Kidney epithelial cell (primary cell): ENCODE results near the gene ABRAXAS1. TPM values are rescaled to one million over a fixed set of nuclear protein-coding genes. Genes with fewer than 3 reads are reported as not detected.

Experiments
- DNase-seq: peaks from one replicate; pipeline ENCODE4 v3.0.0-alpha.2; 2010; ENCODE audit warnings: low read depth
- H3K27me3 ChIP-seq: 2 replicates; pipeline ENCODE4 v1.6.0; 2011; ENCODE audit warnings: low read length; ENCODE audit not compliant: control insufficient read depth, insufficient read depth
- H3K36me3 ChIP-seq: 2 replicates; pipeline ENCODE4 v1.5.1; 2011; ENCODE audit warnings: low read length; ENCODE audit not compliant: control insufficient read depth, insufficient read depth
- H3K4me3 ChIP-seq: 2 replicates; pipeline ENCODE4 v1.5.1; 2011; ENCODE audit warnings: low read depth, mild to moderate bottlenecking, control low read depth, low read length
- total RNA-seq: library from RNA; depleted of rRNA; stranded (reverse); fragments of >200 nt; gene quantifications from 2 replicates; pipeline ENCODE4 v1.2.3, GENCODE V29; 2015
- TF ChIP-seq, protein P1 (sequence below): IDR thresholded peaks from 2 replicates; pipeline ENCODE4 v1.5.1; 2011; ENCODE audit warnings: mild to moderate bottlenecking, moderate library complexity, low read length, control low read depth, inconsistent platforms; ENCODE audit not compliant: insufficient read depth, poor library complexity, severe bottlenecking

ABRAXAS1 gene
- total RNA-seq, 1 donor from 2014 or later = 17.8 TPM

DNA sequence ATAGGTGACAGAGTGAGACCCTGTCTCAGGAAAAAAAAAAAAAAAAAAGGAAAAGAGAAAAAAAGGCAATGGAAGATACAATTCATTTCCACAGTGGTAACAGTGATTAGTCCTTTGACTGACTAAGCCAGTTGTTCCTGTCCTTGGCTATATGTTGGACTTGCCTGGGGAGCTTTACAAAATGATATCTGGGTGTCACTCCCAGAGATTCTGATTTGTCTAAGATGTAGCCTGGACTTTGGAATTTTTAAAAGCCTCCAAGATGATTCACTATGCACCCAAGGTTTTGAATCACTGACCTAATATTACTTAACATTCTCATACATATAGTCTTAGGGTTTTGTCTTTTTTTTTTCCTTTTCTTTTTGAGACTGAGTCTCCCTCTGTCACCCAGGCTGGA is 46.2 kb downstream of the ABRAXAS1 start:
- H3K36me3 ChIP-seq = no peaks in the 10 kb centered on the region
- H3K4me3 ChIP-seq = no peak overlapping the region
- no peaks in the 10 kb centered on the region for H3K27me3 ChIP-seq
- TF ChIP-seq, protein P1, sequence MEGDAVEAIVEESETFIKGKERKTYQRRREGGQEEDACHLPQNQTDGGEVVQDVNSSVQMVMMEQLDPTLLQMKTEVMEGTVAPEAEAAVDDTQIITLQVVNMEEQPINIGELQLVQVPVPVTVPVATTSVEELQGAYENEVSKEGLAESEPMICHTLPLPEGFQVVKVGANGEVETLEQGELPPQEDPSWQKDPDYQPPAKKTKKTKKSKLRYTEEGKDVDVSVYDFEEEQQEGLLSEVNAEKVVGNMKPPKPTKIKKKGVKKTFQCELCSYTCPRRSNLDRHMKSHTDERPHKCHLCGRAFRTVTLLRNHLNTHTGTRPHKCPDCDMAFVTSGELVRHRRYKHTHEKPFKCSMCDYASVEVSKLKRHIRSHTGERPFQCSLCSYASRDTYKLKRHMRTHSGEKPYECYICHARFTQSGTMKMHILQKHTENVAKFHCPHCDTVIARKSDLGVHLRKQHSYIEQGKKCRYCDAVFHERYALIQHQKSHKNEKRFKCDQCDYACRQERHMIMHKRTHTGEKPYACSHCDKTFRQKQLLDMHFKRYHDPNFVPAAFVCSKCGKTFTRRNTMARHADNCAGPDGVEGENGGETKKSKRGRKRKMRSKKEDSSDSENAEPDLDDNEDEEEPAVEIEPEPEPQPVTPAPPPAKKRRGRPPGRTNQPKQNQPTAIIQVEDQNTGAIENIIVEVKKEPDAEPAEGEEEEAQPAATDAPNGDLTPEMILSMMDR = no peak
- no peak for DNase-seq

DNA sequence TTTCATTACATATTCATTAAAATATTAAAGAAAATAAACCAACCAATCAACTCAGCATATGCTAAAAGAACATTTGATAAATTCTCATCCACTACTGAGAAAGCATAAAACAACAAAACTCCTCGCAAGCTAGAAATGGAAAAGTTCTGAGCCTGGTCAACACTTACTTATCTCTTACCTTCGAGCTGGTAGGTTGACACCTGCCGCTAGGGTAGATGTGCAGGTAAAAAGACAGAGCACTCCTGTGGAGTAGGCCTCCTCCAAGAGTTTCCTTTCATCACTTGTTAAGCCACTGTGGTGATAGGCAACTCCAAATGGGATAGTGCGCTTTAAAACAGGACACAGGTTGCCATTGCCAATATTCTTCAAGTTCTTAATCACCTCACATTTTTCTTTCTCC is 48.2 kb downstream of the ABRAXAS1 start:
- H3K36me3 ChIP-seq = no peaks in the 10 kb centered on the region
- no peaks in the 10 kb centered on the region for H3K27me3 ChIP-seq
- no peak for DNase-seq
- TF ChIP-seq, protein P1 = no peak
- no peak overlapping the region for H3K4me3 ChIP-seq

DNA sequence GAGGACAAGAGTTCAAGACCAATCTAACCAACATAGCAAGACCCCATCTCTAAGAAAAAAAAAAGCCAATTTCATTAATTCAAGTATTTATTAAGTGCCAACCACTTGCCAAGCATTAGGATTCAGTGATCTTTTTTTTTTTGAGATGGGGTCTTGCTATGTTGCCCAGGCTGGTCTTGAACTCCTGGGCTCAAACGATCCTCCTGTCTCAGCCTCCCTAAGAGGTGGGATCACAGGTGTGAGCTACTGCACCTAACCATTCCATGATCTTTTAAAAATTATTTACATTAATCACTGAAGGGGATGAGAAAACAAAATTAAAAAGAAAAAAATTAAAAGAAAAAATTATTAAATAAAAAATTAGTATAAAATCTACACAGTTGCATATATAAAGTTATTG is 53.7 kb downstream of the ABRAXAS1 start:
- H3K4me3 ChIP-seq = no peak overlapping the region
- no peaks in the 10 kb centered on the region for H3K27me3 ChIP-seq
- no peaks in the 10 kb centered on the region for H3K36me3 ChIP-seq
- TF ChIP-seq, protein P1 = no peak
- DNase-seq = no peak

DNA sequence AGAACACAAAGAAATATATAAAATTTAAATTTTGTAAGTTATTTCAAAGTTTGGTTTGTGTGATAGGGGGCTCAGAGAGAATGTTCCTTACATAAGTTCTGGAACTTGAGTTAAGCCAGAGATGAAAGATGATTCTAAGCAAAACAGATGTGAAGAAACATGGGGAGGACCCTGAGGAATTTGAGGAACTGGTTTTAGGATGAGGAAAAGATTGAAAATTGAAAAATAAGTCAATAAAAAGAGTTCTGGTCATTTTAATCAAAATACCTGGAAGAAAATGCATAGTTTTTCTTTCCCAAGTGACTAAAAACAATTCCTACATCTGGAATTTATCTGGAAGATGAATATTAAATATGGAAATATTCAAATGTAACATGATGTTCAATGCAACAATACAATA is 66.7 kb downstream of the ABRAXAS1 start:
- H3K36me3 ChIP-seq = peaks cover 1% of the 10 kb centered on the region
- no peak overlapping the region for H3K4me3 ChIP-seq
- no peaks in the 10 kb centered on the region for H3K27me3 ChIP-seq
- TF ChIP-seq, protein P1 = no peak
- no peak for DNase-seq

DNA sequence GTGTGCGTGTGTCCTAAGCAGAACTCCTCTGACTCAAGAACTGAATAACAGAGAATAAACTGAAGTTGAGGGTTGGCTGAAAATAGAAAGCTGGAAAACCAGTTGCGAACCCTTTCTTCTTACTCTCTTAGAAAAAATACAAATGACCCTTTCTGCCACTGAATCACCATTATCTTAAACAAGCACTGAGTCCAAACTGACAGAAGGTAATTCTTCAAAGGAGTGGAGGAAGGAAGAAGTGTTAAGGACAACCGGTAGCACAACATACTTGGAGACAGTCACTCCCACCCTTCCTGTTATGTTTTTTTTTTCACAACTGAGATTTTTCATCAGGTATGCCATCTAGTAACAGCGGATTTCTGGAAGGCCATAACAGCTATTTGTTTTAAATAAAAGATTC is 67.3 kb downstream of the ABRAXAS1 start:
- no peak overlapping the region for H3K4me3 ChIP-seq
- no peaks in the 10 kb centered on the region for H3K27me3 ChIP-seq
- TF ChIP-seq, protein P1 = no peak
- DNase-seq = no peak
- H3K36me3 ChIP-seq = peaks cover 1% of the 10 kb centered on the region

DNA sequence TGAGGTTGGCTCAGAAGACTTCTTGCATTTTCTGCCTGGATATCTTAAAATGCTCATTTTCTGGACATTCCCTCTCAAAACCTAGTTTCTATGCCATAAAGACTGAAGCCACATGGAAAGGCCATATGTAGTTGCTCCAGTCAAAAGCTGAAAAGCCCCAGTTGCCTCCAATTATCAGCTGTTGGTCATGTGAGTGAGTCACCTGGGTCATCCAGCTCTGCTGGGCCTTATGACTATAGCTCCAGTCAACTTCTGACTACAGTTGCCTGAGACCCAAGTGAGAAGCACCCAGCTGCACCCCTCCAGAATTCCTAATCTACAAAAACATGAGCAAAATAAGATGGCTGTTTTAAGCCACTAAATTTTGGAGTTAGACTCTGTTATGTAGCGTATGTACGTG is 71.2 kb downstream of the ABRAXAS1 start:
- DNase-seq = no peak
- TF ChIP-seq, protein P1 = no peak

More for the DNA sequence above, 71.2 kb downstream of the ABRAXAS1 start:
- no peaks in the 10 kb centered on the region for H3K27me3 ChIP-seq
- H3K4me3 ChIP-seq = no peak overlapping the region
- no peaks in the 10 kb centered on the region for H3K36me3 ChIP-seq
